Sigmoid colon (tissue), 4 donors: Measurements from ENCODE around the gene ASXL1.
"Not testable (repeated sequence)": the region's sequence is repeated elsewhere in the genome, so short reads cannot be mapped to it uniquely, and the experiment has no call there.

Experiments
- CTCF ChIP-seq, 4 experiments: fragments of 450-650 bp in 3 of 4; fragments of 200-600 bp in 1 of 4; IDR thresholded peaks; one replicate each; pipeline ENCODE4 v1.5.1; 2016 to 2019; ENCODE audit warnings: antibody characterized with exemption in 4 of 4, mild to moderate bottlenecking in 3 of 4, moderate library complexity in 2 of 4
- EP300 ChIP-seq, 4 donors: sonication (generic); formaldehyde crosslinking; IDR thresholded peaks; one replicate each; pipeline ENCODE4 v1.6.1; 2017; ENCODE audit warnings: antibody characterized with exemption in 4 of 4
- POLR2A ChIP-seq, 2 donors: fragments of 450-650 bp; IDR thresholded peaks; one replicate each; pipeline ENCODE4 v1.6.1; 2016; ENCODE audit warnings: antibody characterized with exemption in 2 of 2, mild to moderate bottlenecking in 2 of 2, moderate library complexity in 2 of 2
- POLR2AphosphoS5 ChIP-seq, 4 donors: sonication (generic); formaldehyde crosslinking; IDR thresholded peaks; one replicate each; pipeline ENCODE4 v1.6.1; 2017; ENCODE audit warnings: antibody characterized with exemption in 4 of 4

GRCh38 chr20:32322260-32322659 lies 35.9 kb upstream of the ASXL1 start:
- not testable (repeated sequence) for TF ChIP-seq CTCF, POLR2A, EP300, POLR2AphosphoS5 (IDR thresholded peaks at IDR 0.05)
